GM23338 (cell line): ENCODE results near the gene MYOM1.

Experiments used
- CREB1 ChIP-seq: fragments of 250-450 bp; sonication (Bioruptor Pico); IDR thresholded peaks from 2 replicates; pipeline ENCODE4 v1.5.0; 2020; ENCODE audit warnings: low read depth, mild to moderate bottlenecking, moderate library complexity
- EZH2 ChIP-seq: fragments of 200-600 bp; sonication (generic); IDR thresholded peaks from one replicate; pipeline ENCODE4 v1.8.0; 2017; ENCODE audit warnings: antibody characterized with exemption, mild to moderate bottlenecking, low read depth; ENCODE audit not compliant: unreplicated experiment
- EZH2phosphoT487 ChIP-seq: fragments of 200-600 bp; sonication (generic); IDR thresholded peaks from one replicate; pipeline ENCODE4 v1.8.1; 2018; ENCODE audit warnings: antibody characterized with exemption; ENCODE audit not compliant: unreplicated experiment
- JUNB ChIP-seq: IDR thresholded peaks from one replicate; pipeline ENCODE4 v1.6.1; 2016; ENCODE audit warnings: antibody characterized with exemption; ENCODE audit not compliant: unreplicated experiment
- NANOG ChIP-seq: IDR thresholded peaks from 2 replicates; pipeline ENCODE4 v1.6.1; 2016; ENCODE audit warnings: antibody characterized with exemption, borderline replicate concordance
- POLR2AphosphoS5 ChIP-seq: IDR thresholded peaks from 2 replicates; pipeline ENCODE4 v1.6.1; 2016; ENCODE audit warnings: antibody characterized with exemption, low read depth
- STAT1 ChIP-seq: IDR thresholded peaks from one replicate; pipeline ENCODE4 v1.6.1; 2016; ENCODE audit warnings: antibody characterized with exemption; ENCODE audit not compliant: unreplicated experiment
- ZNF114 ChIP-seq: fragments of 250-450 bp; sonication (Bioruptor Pico); IDR thresholded peaks from 2 replicates; pipeline ENCODE4 v1.5.0; 2020; ENCODE audit warnings: mild to moderate bottlenecking, moderate library complexity
- ZNF331 ChIP-seq: fragments of 250-450 bp; sonication (Bioruptor Pico); IDR thresholded peaks from 2 replicates; pipeline ENCODE4 v1.5.0; 2020; ENCODE audit warnings: low read depth, mild to moderate bottlenecking, moderate library complexity
- ZNF462 ChIP-seq: fragments of 250-450 bp; sonication (Bioruptor Pico); IDR thresholded peaks from 2 replicates; pipeline ENCODE4 v1.5.0; 2020; ENCODE audit warnings: mild to moderate bottlenecking, moderate library complexity
- TF ChIP-seq, protein P1 (sequence below), 2 experiments: fragments of 200-600 bp in 1 of 2; sonication (generic) in 1 of 2; conservative IDR thresholded peaks; 2 replicates each; pipeline versions ENCODE4 v1.5.1 to v1.6.1; 2016 to 2017; ENCODE audit warnings: antibody characterized with exemption in 2 of 2, low read depth in 2 of 2, mild to moderate bottlenecking in 2 of 2, moderate library complexity in 1 of 2
- TF ChIP-seq, protein P2 (sequence below): IDR thresholded peaks from one replicate; pipeline ENCODE4 v1.6.1; 2018; ENCODE audit warnings: antibody characterized with exemption; ENCODE audit not compliant: unreplicated experiment
- TF ChIP-seq, protein P3 (sequence below): IDR thresholded peaks from 2 replicates; pipeline ENCODE4 v1.6.1; 2016; ENCODE audit warnings: antibody characterized with exemption

DNA sequence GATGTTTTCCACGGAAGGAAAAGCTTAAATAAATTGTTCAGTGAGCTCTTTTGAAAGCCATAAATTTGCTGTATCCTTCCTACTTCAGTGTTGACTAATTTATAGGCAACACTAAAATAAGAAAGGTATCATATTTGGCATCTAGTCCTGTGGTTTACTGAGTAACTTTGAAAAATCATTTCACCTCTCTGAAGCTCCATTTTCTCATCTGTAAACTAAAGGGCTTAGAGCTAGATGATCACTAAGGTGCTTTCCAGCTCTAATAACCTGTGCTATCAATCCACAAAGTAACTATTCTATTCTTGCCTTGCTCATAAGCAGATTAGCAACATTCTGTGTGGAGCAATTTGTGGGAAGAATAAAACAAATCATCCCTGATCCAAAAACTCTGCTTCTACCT, 3.6 kb upstream of the MYOM1 start:
- TF ChIP-seq, protein P1, sequence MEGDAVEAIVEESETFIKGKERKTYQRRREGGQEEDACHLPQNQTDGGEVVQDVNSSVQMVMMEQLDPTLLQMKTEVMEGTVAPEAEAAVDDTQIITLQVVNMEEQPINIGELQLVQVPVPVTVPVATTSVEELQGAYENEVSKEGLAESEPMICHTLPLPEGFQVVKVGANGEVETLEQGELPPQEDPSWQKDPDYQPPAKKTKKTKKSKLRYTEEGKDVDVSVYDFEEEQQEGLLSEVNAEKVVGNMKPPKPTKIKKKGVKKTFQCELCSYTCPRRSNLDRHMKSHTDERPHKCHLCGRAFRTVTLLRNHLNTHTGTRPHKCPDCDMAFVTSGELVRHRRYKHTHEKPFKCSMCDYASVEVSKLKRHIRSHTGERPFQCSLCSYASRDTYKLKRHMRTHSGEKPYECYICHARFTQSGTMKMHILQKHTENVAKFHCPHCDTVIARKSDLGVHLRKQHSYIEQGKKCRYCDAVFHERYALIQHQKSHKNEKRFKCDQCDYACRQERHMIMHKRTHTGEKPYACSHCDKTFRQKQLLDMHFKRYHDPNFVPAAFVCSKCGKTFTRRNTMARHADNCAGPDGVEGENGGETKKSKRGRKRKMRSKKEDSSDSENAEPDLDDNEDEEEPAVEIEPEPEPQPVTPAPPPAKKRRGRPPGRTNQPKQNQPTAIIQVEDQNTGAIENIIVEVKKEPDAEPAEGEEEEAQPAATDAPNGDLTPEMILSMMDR (conservative IDR thresholded peaks at IDR 0.05; ENCODE audit: low read depth in 2 of 2), result no peak
- no peak for TF ChIP-seq EZH2
- TF ChIP-seq, protein P2, sequence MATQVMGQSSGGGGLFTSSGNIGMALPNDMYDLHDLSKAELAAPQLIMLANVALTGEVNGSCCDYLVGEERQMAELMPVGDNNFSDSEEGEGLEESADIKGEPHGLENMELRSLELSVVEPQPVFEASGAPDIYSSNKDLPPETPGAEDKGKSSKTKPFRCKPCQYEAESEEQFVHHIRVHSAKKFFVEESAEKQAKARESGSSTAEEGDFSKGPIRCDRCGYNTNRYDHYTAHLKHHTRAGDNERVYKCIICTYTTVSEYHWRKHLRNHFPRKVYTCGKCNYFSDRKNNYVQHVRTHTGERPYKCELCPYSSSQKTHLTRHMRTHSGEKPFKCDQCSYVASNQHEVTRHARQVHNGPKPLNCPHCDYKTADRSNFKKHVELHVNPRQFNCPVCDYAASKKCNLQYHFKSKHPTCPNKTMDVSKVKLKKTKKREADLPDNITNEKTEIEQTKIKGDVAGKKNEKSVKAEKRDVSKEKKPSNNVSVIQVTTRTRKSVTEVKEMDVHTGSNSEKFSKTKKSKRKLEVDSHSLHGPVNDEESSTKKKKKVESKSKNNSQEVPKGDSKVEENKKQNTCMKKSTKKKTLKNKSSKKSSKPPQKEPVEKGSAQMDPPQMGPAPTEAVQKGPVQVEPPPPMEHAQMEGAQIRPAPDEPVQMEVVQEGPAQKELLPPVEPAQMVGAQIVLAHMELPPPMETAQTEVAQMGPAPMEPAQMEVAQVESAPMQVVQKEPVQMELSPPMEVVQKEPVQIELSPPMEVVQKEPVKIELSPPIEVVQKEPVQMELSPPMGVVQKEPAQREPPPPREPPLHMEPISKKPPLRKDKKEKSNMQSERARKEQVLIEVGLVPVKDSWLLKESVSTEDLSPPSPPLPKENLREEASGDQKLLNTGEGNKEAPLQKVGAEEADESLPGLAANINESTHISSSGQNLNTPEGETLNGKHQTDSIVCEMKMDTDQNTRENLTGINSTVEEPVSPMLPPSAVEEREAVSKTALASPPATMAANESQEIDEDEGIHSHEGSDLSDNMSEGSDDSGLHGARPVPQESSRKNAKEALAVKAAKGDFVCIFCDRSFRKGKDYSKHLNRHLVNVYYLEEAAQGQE, result no peak
- no peak for TF ChIP-seq NANOG
- TF ChIP-seq POLR2AphosphoS5, result no peak
- TF ChIP-seq ZNF114 (CRISPR knock-in tag), result no peak
- no peak for TF ChIP-seq EZH2phosphoT487
- TF ChIP-seq, protein P3, sequence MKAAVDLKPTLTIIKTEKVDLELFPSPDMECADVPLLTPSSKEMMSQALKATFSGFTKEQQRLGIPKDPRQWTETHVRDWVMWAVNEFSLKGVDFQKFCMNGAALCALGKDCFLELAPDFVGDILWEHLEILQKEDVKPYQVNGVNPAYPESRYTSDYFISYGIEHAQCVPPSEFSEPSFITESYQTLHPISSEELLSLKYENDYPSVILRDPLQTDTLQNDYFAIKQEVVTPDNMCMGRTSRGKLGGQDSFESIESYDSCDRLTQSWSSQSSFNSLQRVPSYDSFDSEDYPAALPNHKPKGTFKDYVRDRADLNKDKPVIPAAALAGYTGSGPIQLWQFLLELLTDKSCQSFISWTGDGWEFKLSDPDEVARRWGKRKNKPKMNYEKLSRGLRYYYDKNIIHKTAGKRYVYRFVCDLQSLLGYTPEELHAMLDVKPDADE, result no peak
- TF ChIP-seq ZNF462 (CRISPR knock-in tag), result no peak
- no peak for TF ChIP-seq ZNF331 (CRISPR knock-in tag)
- no peak for TF ChIP-seq JUNB
- no peak for TF ChIP-seq CREB1
- no peak for TF ChIP-seq STAT1
